ENCODE results near the gene SZRD1.

The SZRD1 gene

GRCh38 chr1:16367968-16368890 lies 1.2 kb downstream of the SZRD1 start:
- no peak for DNase-seq

- no peak for DNase-seq
Measured at GRCh38 chr1:16369821-16370220, 2.8 kb downstream of the SZRD1 start.

GRCh38 chr1:16371725-16372124 lies 4.7 kb downstream of the SZRD1 start:
- no peak for DNase-seq

GRCh38 chr1:16372535-16373285 lies 5.7 kb downstream of the SZRD1 start:
- no peak for DNase-seq

GRCh38 chr1:16374266-16374665 lies 7.2 kb downstream of the SZRD1 start:
- DNase-seq, result no peak

- DNase-seq, result no peak
Measured at GRCh38 chr1:16375521-16376340, 8.7 kb downstream of the SZRD1 start.

- no peak for DNase-seq
Measured at GRCh38 chr1:16376971-16377370, 9.9 kb downstream of the SZRD1 start.

GRCh38 chr1:16378443-16378842 lies 11.4 kb downstream of the SZRD1 start:
- no peak for DNase-seq

- DNase-seq, result no peak
Measured at GRCh38 chr1:16380868-16381267, 13.8 kb downstream of the SZRD1 start.

GRCh38 chr1:16383888-16384287 lies 16.8 kb downstream of the SZRD1 start:
- no peak for DNase-seq

GRCh38 chr1:16385659-16386453 lies 18.8 kb downstream of the SZRD1 start:
- no peak for DNase-seq

- no peak for DNase-seq
Measured at GRCh38 chr1:16386454-16387113, 19.5 kb downstream of the SZRD1 start.

GRCh38 chr1:16387201-16388188 lies 20.5 kb downstream of the SZRD1 start:
- DNase-seq, result no peak

- no peak for DNase-seq
Measured at GRCh38 chr1:16391411-16391810, 24.4 kb downstream of the SZRD1 start.

GRCh38 chr1:16392740-16393569 lies 25.9 kb downstream of the SZRD1 start:
- no peak for DNase-seq

- no peak for DNase-seq
Measured at GRCh38 chr1:16393570-16394521, 26.8 kb downstream of the SZRD1 start.

GRCh38 chr1:16394977-16395376 lies 27.9 kb downstream of the SZRD1 start:
- DNase-seq, result no peak

GRCh38 chr1:16396591-16396990 lies 29.5 kb downstream of the SZRD1 start:
- no peak for DNase-seq
